ENCODE measurements around the gene XRCC5.

XRCC5 gene

DNA sequence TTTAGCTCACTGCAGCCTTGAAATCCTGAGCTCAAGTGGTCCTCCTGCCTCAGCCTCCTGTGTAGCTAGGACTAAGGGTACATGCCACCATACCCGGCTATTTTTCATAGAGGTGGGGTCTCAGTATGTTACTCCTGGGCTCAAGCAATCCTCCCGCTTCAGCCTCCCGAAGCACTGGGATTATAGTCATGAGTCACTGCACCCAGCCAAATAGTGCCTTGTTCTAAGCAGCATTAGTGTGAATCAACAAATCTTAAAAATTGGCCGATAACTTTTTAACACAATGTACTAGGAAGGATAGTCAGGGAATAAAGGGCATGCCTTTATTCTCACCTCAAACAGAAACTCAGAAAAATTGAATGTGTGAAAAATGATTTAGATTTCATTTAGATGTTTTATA lies 51.6 kb downstream of the XRCC5 start:
- no peak overlapping the region for H3K4ac ChIP-seq (ENCODE audit: low read depth, low read length)
- no peak overlapping the region for H3K23ac ChIP-seq (ENCODE audit: low read length)
- H3K36me3 ChIP-seq (ENCODE audit: control insufficient read depth in 1 of 2, insufficient read depth in 2 of 2, low read length in 2 of 2) = peaks cover 27 to 49% of the 10 kb centered on the region in 2 experiments
- H3K27ac ChIP-seq (ENCODE audit: low read depth, low read length) = no peak overlapping the region
- no peak overlapping the region for H2BK120ac ChIP-seq (ENCODE audit: insufficient read depth, low read length, poor library complexity)
- H3K4me2 ChIP-seq (ENCODE audit: low read length) = no peak overlapping the region
- no peaks in the 10 kb centered on the region for H3K9me3 ChIP-seq (ENCODE audit: insufficient read depth, low read depth, low read length)
- no peak overlapping the region for H3K18ac ChIP-seq (ENCODE audit: low read length)
- no peaks in the 10 kb centered on the region for H3K79me2 ChIP-seq (ENCODE audit: control insufficient read depth, insufficient read depth, low read length, poor library complexity)
- no peak overlapping the region for H3K14ac ChIP-seq (ENCODE audit: low read length)
- no peak overlapping the region for H2AFZ ChIP-seq (ENCODE audit: insufficient read depth, low read length, poor library complexity)
- H2AK5ac ChIP-seq (ENCODE audit: low read length) = no peak overlapping the region
- H2BK12ac ChIP-seq (ENCODE audit: low read length) = no peak overlapping the region
- H4K8ac ChIP-seq (ENCODE audit: low read depth, low read length) = no peak overlapping the region
- H2BK5ac ChIP-seq (ENCODE audit: low read depth, low read length, poor library complexity) = no peak overlapping the region
- DNase-seq = no peak
- H3K4me3 ChIP-seq (ENCODE audit: low read depth, low read length) = no peak overlapping the region
- H4K91ac ChIP-seq (ENCODE audit: low read depth, low read length) = no peak overlapping the region
- no peak overlapping the region for H4K12ac ChIP-seq (ENCODE audit: low read depth, low read length)
- H3K27me3 ChIP-seq (ENCODE audit: insufficient read depth, low read length) = no peaks in the 10 kb centered on the region
- WGBS (ENCODE audit: extremely low coverage, insufficient coverage, insufficient read length) = no CpG with 5 or more reads among the region's 4 CpGs
- H3K79me1 ChIP-seq (ENCODE audit: low read length) = no peaks in the 10 kb centered on the region
- no peaks in the 10 kb centered on the region for H3K4me1 ChIP-seq (ENCODE audit: control insufficient read depth in 1 of 2, insufficient read depth in 2 of 2, low read length in 2 of 2)
- H3K9ac ChIP-seq (ENCODE audit: low read length) = no peak overlapping the region

DNA sequence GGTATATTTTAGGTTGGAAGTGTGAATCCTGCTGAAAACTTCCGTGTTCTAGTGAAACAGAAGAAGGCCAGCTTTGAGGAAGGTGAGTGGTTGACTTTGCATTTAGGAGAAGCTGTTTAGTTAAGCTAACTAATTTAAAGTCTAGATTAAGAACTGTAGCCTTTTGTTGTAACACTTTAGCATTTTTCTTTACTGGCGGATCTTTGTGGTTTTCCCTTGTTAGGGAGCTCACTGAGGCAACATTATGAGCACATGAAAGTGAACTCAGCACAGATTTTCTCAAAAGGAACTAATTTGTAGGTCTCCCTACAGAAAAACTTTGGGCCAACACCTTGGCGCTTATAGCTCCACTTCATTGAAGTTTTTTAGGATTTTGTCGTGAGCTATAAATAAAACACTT lies 52.8 kb downstream of the XRCC5 start:
- H2AFZ ChIP-seq (ENCODE audit: insufficient read depth, low read length, poor library complexity) = no peak overlapping the region
- no peaks in the 10 kb centered on the region for H3K79me2 ChIP-seq (ENCODE audit: control insufficient read depth, insufficient read depth, low read length, poor library complexity)
- H3K36me3 ChIP-seq (ENCODE audit: control insufficient read depth in 1 of 2, insufficient read depth in 2 of 2, low read length in 2 of 2) = peaks cover 23 to 43% of the 10 kb centered on the region in 2 experiments
- no peak overlapping the region for H3K9ac ChIP-seq (ENCODE audit: low read length)
- H3K27me3 ChIP-seq (ENCODE audit: insufficient read depth, low read length) = no peaks in the 10 kb centered on the region
- H3K79me1 ChIP-seq (ENCODE audit: low read length) = no peaks in the 10 kb centered on the region
- no peak overlapping the region for H3K27ac ChIP-seq (ENCODE audit: low read depth, low read length)
- no peak overlapping the region for H3K14ac ChIP-seq (ENCODE audit: low read length)
- H4K91ac ChIP-seq (ENCODE audit: low read depth, low read length) = no peak overlapping the region
- no peak overlapping the region for H3K4me3 ChIP-seq (ENCODE audit: low read depth, low read length)
- H3K4me1 ChIP-seq (ENCODE audit: control insufficient read depth in 1 of 2, insufficient read depth in 2 of 2, low read length in 2 of 2) = no peaks in the 10 kb centered on the region
- no peaks in the 10 kb centered on the region for H3K9me3 ChIP-seq (ENCODE audit: insufficient read depth, low read depth, low read length)
- no peak overlapping the region for H2BK5ac ChIP-seq (ENCODE audit: low read depth, low read length, poor library complexity)
- no CpG with 5 or more reads among the region's 4 CpGs for WGBS (ENCODE audit: extremely low coverage, insufficient coverage, insufficient read length)
- no peak overlapping the region for H3K4ac ChIP-seq (ENCODE audit: low read depth, low read length)
- no peak overlapping the region for H4K8ac ChIP-seq (ENCODE audit: low read depth, low read length)
- no peak overlapping the region for H3K4me2 ChIP-seq (ENCODE audit: low read length)
- H2AK5ac ChIP-seq (ENCODE audit: low read length) = no peak overlapping the region
- H4K12ac ChIP-seq (ENCODE audit: low read depth, low read length) = no peak overlapping the region
- no peak overlapping the region for H3K18ac ChIP-seq (ENCODE audit: low read length)
- no peak overlapping the region for H2BK12ac ChIP-seq (ENCODE audit: low read length)
- H2BK120ac ChIP-seq (ENCODE audit: insufficient read depth, low read length, poor library complexity) = no peak overlapping the region
- no peak for DNase-seq
- H3K23ac ChIP-seq (ENCODE audit: low read length) = no peak overlapping the region

DNA sequence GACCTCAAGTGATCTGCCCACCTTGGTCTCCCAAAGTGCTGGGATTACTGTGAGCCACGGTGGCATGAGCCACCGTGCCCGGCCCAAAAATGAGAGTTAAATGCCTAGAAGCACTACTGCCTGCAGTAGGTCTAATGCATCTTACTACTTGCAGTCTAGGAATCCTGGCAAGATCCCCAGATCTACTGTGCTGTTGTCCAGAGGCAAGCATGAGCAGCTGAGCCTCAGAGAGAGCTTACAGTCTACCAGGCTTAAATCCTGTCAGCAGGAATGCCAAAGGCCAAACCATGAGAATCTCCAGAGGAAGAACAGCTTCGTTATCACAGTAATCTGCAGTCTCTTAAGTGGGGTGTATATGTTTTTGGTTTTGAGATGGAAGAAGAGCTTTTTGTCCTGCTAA lies 54.4 kb downstream of the XRCC5 start:
- DNase-seq = no peak
- Histone ChIP-seq H3K9me3 (ENCODE audit: insufficient read depth, low read depth, low read length) (no peaks in the 10 kb centered on the region), H3K9ac (ENCODE audit: low read length) (no peak overlapping the region), H4K8ac (ENCODE audit: low read depth, low read length) (no peak overlapping the region), H3K36me3 (ENCODE audit: control insufficient read depth in 1 of 2, insufficient read depth in 2 of 2, low read length in 2 of 2) (peaks cover 20 to 45% of the 10 kb centered on the region in 2 experiments), H2BK5ac (ENCODE audit: low read depth, low read length, poor library complexity) (no peak overlapping the region), H4K12ac (ENCODE audit: low read depth, low read length) (no peak overlapping the region), H3K79me2 (ENCODE audit: control insufficient read depth, insufficient read depth, low read length, poor library complexity) (no peaks in the 10 kb centered on the region), H2BK120ac (ENCODE audit: insufficient read depth, low read length, poor library complexity) (no peak overlapping the region), H3K4ac (ENCODE audit: low read depth, low read length) (no peak overlapping the region), H3K4me3 (ENCODE audit: low read depth, low read length) (no peak overlapping the region), H3K27ac (ENCODE audit: low read depth, low read length) (no peak overlapping the region), H3K4me2 (ENCODE audit: low read length) (no peak overlapping the region), H2BK12ac (ENCODE audit: low read length) (no peak overlapping the region), H3K27me3 (ENCODE audit: insufficient read depth, low read length) (no peaks in the 10 kb centered on the region), H3K4me1 (ENCODE audit: control insufficient read depth in 1 of 2, insufficient read depth in 2 of 2, low read length in 2 of 2) (no peaks in the 10 kb centered on the region), H4K91ac (ENCODE audit: low read depth, low read length) (no peak overlapping the region), H3K14ac (ENCODE audit: low read length) (no peak overlapping the region), H2AFZ (ENCODE audit: insufficient read depth, low read length, poor library complexity) (no peak overlapping the region), H2AK5ac (ENCODE audit: low read length) (no peak overlapping the region), H3K79me1 (ENCODE audit: low read length) (no peaks in the 10 kb centered on the region), H3K18ac (ENCODE audit: low read length) (no peak overlapping the region), H3K23ac (ENCODE audit: low read length) (no peak overlapping the region)
- WGBS (ENCODE audit: extremely low coverage, insufficient coverage, insufficient read length) = no CpG with 5 or more reads among the region's 4 CpGs

DNA sequence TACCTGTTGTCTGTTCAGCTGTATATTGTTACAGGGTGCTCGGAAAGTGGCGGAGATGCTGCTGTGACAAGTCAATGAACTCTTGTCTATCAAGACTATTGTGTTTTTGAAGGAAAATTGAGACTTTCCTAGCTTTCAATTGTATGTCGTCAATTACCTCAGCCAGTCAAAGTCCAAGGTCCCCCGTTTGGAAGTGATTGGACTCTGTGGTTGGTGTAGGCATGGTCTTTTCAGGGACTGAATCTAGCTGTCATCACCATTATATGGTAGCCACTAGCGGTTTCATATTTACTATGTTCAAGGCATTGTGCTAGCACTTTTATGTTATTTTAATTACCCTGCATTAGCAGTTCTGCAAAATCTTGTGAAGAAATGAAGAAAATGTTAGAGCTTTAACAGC lies 54.9 kb downstream of the XRCC5 start:
- no CpG with 5 or more reads among the region's 5 CpGs for WGBS (ENCODE audit: extremely low coverage, insufficient coverage, insufficient read length)
- no peak for DNase-seq
- Histone ChIP-seq H3K9ac (ENCODE audit: low read length) (no peak overlapping the region), H4K12ac (ENCODE audit: low read depth, low read length) (no peak overlapping the region), H3K23ac (ENCODE audit: low read length) (no peak overlapping the region), H4K8ac (ENCODE audit: low read depth, low read length) (no peak overlapping the region), H3K4me3 (ENCODE audit: low read depth, low read length) (no peak overlapping the region), H3K79me2 (ENCODE audit: control insufficient read depth, insufficient read depth, low read length, poor library complexity) (no peaks in the 10 kb centered on the region), H2AK5ac (ENCODE audit: low read length) (no peak overlapping the region), H2BK12ac (ENCODE audit: low read length) (no peak overlapping the region), H3K18ac (ENCODE audit: low read length) (no peak overlapping the region), H3K79me1 (ENCODE audit: low read length) (no peaks in the 10 kb centered on the region), H4K91ac (ENCODE audit: low read depth, low read length) (no peak overlapping the region), H2AFZ (ENCODE audit: insufficient read depth, low read length, poor library complexity) (no peak overlapping the region), H3K27ac (ENCODE audit: low read depth, low read length) (no peak overlapping the region), H3K36me3 (ENCODE audit: control insufficient read depth in 1 of 2, insufficient read depth in 2 of 2, low read length in 2 of 2) (peaks cover 20 to 48% of the 10 kb centered on the region in 2 experiments), H3K4me1 (ENCODE audit: control insufficient read depth in 1 of 2, insufficient read depth in 2 of 2, low read length in 2 of 2) (no peaks in the 10 kb centered on the region), H3K9me3 (ENCODE audit: insufficient read depth, low read depth, low read length) (no peaks in the 10 kb centered on the region), H3K4ac (ENCODE audit: low read depth, low read length) (no peak overlapping the region), H2BK120ac (ENCODE audit: insufficient read depth, low read length, poor library complexity) (no peak overlapping the region), H3K27me3 (ENCODE audit: insufficient read depth, low read length) (no peaks in the 10 kb centered on the region), H3K4me2 (ENCODE audit: low read length) (no peak overlapping the region), H3K14ac (ENCODE audit: low read length) (no peak overlapping the region), H2BK5ac (ENCODE audit: low read depth, low read length, poor library complexity) (no peak overlapping the region)
